ENCODE data around the gene H1-8. TPM values are rescaled to one million over a fixed set of nuclear protein-coding genes. Genes with fewer than 3 reads are reported as not detected.

The H1-8 gene
- polyA plus RNA-seq, 1 experiment, result not detected

GRCh38 chr3:129562803-129563202, 19.8 kb downstream of the H1-8 start:
- Histone ChIP-seq H3K27me3 (ENCODE audit: control insufficient read depth, insufficient read depth, low read length) (no peaks in the 10 kb centered on the region), H3K4me3 (ENCODE audit: low read depth, low read length) (no peak overlapping the region), H3K9me3 (ENCODE audit: control insufficient read depth, insufficient read depth, low read length) (no peaks in the 10 kb centered on the region; the same call in 1 of the 2 replicates), H3K27ac (ENCODE audit: low read depth, low read length) (no peak overlapping the region)
- ChIA-PET POLR2A (no interaction called here), CTCF (interaction anchor here (0.9 kb wide), 1 partner anchor 73 kb away, joined by 4 read pairs; no protein-coding TSS in a partner anchor)
- no peak for DNase-seq (ENCODE audit: low read depth, low spot score)
- no peak for TF ChIP-seq CTCF (IDR thresholded peaks at IDR 0.05; ENCODE audit: low read depth, low read length)

- Histone ChIP-seq H3K27ac (ENCODE audit: low read depth, low read length) (no peak overlapping the region), H3K4me3 (ENCODE audit: low read depth, low read length) (no peak overlapping the region), H3K9me3 (ENCODE audit: control insufficient read depth, insufficient read depth, low read length) (no peaks in the 10 kb centered on the region; the same call in 1 of the 2 replicates), H3K27me3 (ENCODE audit: control insufficient read depth, insufficient read depth, low read length) (no peaks in the 10 kb centered on the region)
- ChIA-PET CTCF (no interaction called here), POLR2A (no interaction called here)
- DNase-seq (ENCODE audit: low read depth, low spot score), result no peak
- no peak for TF ChIP-seq CTCF (IDR thresholded peaks at IDR 0.05; ENCODE audit: low read depth, low read length)
These were observed 20.4 kb downstream of the H1-8 start for GRCh38 chr3:129563332-129563731.

GRCh38 chr3:129563850-129564535, 21.0 kb downstream of the H1-8 start:
- DNase-seq (ENCODE audit: low read depth, low spot score), result no peak
- H3K4me3 ChIP-seq (ENCODE audit: low read depth, low read length), result no peak overlapping the region
- TF ChIP-seq CTCF (IDR thresholded peaks at IDR 0.05; ENCODE audit: low read depth, low read length), result no peak
- CTCF ChIA-PET, result no interaction called here
- POLR2A ChIA-PET, result interaction anchor here (0.6 kb wide), 1 partner anchor 27 kb away, joined by 3 read pairs; no protein-coding TSS in a partner anchor
- H3K9me3 ChIP-seq (ENCODE audit: control insufficient read depth, insufficient read depth, low read length), result no peaks in the 10 kb centered on the region; the same call in 1 of the 2 replicates
- no peaks in the 10 kb centered on the region for H3K27me3 ChIP-seq (ENCODE audit: control insufficient read depth, insufficient read depth, low read length)
- no peak overlapping the region for H3K27ac ChIP-seq (ENCODE audit: low read depth, low read length)

GRCh38 chr3:129564981-129565644, 22.1 kb downstream of the H1-8 start:
- CTCF ChIA-PET, result interaction anchor here (2.4 kb wide), 1 partner anchor 75 kb away, joined by 9 read pairs; no protein-coding TSS in a partner anchor
- H3K4me3 ChIP-seq (ENCODE audit: low read depth, low read length), result no peak overlapping the region
- no peaks in the 10 kb centered on the region for H3K27me3 ChIP-seq (ENCODE audit: control insufficient read depth, insufficient read depth, low read length)
- DNase-seq (ENCODE audit: low read depth, low spot score), result no peak
- POLR2A ChIA-PET, result no interaction called here
- no peaks in the 10 kb centered on the region; the same call in 1 of the 2 replicates for H3K9me3 ChIP-seq (ENCODE audit: control insufficient read depth, insufficient read depth, low read length)
- TF ChIP-seq CTCF (IDR thresholded peaks at IDR 0.05; ENCODE audit: low read depth, low read length), result no peak
- no peak overlapping the region for H3K27ac ChIP-seq (ENCODE audit: low read depth, low read length)

- Histone ChIP-seq H3K27ac (ENCODE audit: low read depth, low read length) (no peak overlapping the region), H3K4me3 (ENCODE audit: low read depth, low read length) (no peak overlapping the region), H3K9me3 (ENCODE audit: control insufficient read depth, insufficient read depth, low read length) (no peaks in the 10 kb centered on the region; the same call in 1 of the 2 replicates), H3K27me3 (ENCODE audit: control insufficient read depth, insufficient read depth, low read length) (no peaks in the 10 kb centered on the region)
- TF ChIP-seq CTCF (IDR thresholded peaks at IDR 0.05; ENCODE audit: low read depth, low read length), result no peak
- POLR2A ChIA-PET, result no interaction called here
- CTCF ChIA-PET, result interaction anchor here (2.4 kb wide), 1 partner anchor 76 kb away, joined by 9 read pairs; no protein-coding TSS in a partner anchor
- no peak for DNase-seq (ENCODE audit: low read depth, low spot score)
These were observed 22.9 kb downstream of the H1-8 start for GRCh38 chr3:129565902-129566301.
